Keratinocyte (primary cell): ENCODE measurements around the gene SZT2. TPM values are rescaled to one million over a fixed set of nuclear protein-coding genes. Genes with fewer than 3 reads are reported as not detected.
"Not testable (repeated sequence)": the region's sequence is repeated elsewhere in the genome, so short reads cannot be mapped to it uniquely, and the experiment has no call there.

Source experiments
- DNase-seq: peaks from one replicate; pipeline ENCODE4 v3.0.0-alpha.2; 2011; ENCODE audit warnings: low read depth, missing footprints, low spot score
- FAIRE-seq: peaks from 2 replicates; lab custom pipeline; 2011; peaks lifted over from hg19 to GRCh38; lab: Jason Lieb, UNC
- H2AFZ ChIP-seq: 2 replicates; pipeline ENCODE4 v1.6.0; 2012; ENCODE audit warnings: low read length, control low read depth, inconsistent platforms; ENCODE audit not compliant: control insufficient read depth
- H3K27ac ChIP-seq: 2 replicates; pipeline ENCODE4 v1.5.1; 2011; ENCODE audit warnings: low read length; ENCODE audit not compliant: control insufficient read depth, insufficient read depth
- H3K27me3 ChIP-seq: 3 replicates; pipeline ENCODE4 v1.6.0; 2011; ENCODE audit warnings: low read length; ENCODE audit not compliant: control insufficient read depth, insufficient read depth; ENCODE audit errors: extremely low read depth
- H3K36me3 ChIP-seq, 2 experiments: 2 replicates in 1 of 2; 3 replicates in 1 of 2; pipeline ENCODE4 v1.5.1; 2011; ENCODE audit warnings: low read length in 2 of 2, mild to moderate bottlenecking in 1 of 2; ENCODE audit not compliant: control insufficient read depth in 2 of 2, insufficient read depth in 2 of 2; ENCODE audit errors: extremely low read depth in 1 of 2
- H3K4me1 ChIP-seq: 3 replicates; pipeline ENCODE4 v1.5.1; 2011; ENCODE audit warnings: low read length; ENCODE audit not compliant: control insufficient read depth, insufficient read depth; ENCODE audit errors: extremely low read depth
- H3K4me2 ChIP-seq: 3 replicates; pipeline ENCODE4 v1.6.0; 2011; ENCODE audit warnings: low read depth, low read length; ENCODE audit not compliant: control insufficient read depth, insufficient read depth; ENCODE audit errors: extremely low read depth
- H3K4me3 ChIP-seq, 3 experiments: fragments of 200-600 bp in 1 of 3; sonication (generic) in 1 of 3; 2 replicates in 2 of 3; 3 replicates in 1 of 3; pipeline ENCODE4 v1.5.1; 2011 to 2016; ENCODE audit warnings: low read length in 3 of 3, mild to moderate bottlenecking in 3 of 3, control low read depth in 2 of 3, inconsistent platforms in 1 of 3, low read depth in 1 of 3, mixed read lengths in 1 of 3, mixed run types in 1 of 3, moderate library complexity in 1 of 3; ENCODE audit not compliant: control insufficient read depth in 2 of 3, insufficient read depth in 2 of 3; ENCODE audit errors: extremely low read depth in 1 of 3
- H3K79me2 ChIP-seq: 2 replicates; pipeline ENCODE4 v1.6.0; 2012; ENCODE audit warnings: low read length; ENCODE audit not compliant: control insufficient read depth, insufficient read depth
- H3K9ac ChIP-seq: 3 replicates; pipeline ENCODE4 v1.6.0; 2011; ENCODE audit warnings: low read length; ENCODE audit not compliant: control insufficient read depth, insufficient read depth; ENCODE audit errors: extremely low read depth
- H3K9me1 ChIP-seq: 3 replicates; pipeline ENCODE4 v1.6.0; 2011; ENCODE audit warnings: low read length; ENCODE audit not compliant: control insufficient read depth, insufficient read depth; ENCODE audit errors: extremely low read depth
- H3K9me3 ChIP-seq: 2 replicates; pipeline ENCODE4 v1.5.1; 2012; ENCODE audit warnings: low read depth, low read length; ENCODE audit not compliant: control insufficient read depth
- H4K20me1 ChIP-seq: 3 replicates; pipeline ENCODE4 v1.6.0; 2011; ENCODE audit warnings: low read length; ENCODE audit not compliant: control insufficient read depth, insufficient read depth; ENCODE audit errors: extremely low read depth
- CTCF ChIP-seq, 3 experiments: IDR thresholded peaks in 1 of 3; conservative IDR thresholded peaks in 1 of 3; optimal IDR thresholded peaks in 1 of 3; 2 replicates in 2 of 3; 3 replicates in 1 of 3; pipeline versions ENCODE3 to v1.5.1; 2011; ENCODE audit warnings: low read length in 3 of 3, mild to moderate bottlenecking in 3 of 3, moderate library complexity in 2 of 3, control low read depth in 1 of 3, inconsistent platforms in 1 of 3; ENCODE audit not compliant: insufficient read depth in 2 of 3; ENCODE audit errors: extremely low read depth in 1 of 3
- EZH2 ChIP-seq: IDR thresholded peaks from one replicate; pipeline ENCODE4 v1.6.1; 2012; ENCODE audit warnings: inconsistent platforms, mild to moderate bottlenecking, low read length, moderate library complexity
- dilution Hi-C: fragments of 300-500 bp; cut with MboI; formaldehyde crosslinking; loops from one replicate; pipeline ENCODE4 v1.7.0; 2020; ENCODE audit warnings: low sequenced_read_pairs; ENCODE audit not compliant: extremely low pct_ligation_motif_present
- polyA plus RNA-seq, 5 experiments: library from polyadenylated mRNA; depleted of rRNA in 3 of 5; stranded (reverse) in 3 of 5; stranded (forward) in 1 of 5; unstranded in 1 of 5; fragments of >200 nt; gene quantifications; 1 replicate in 1 of 5; 2 replicates in 3 of 5; 3 replicates in 1 of 5; pipeline versions ENCODE4 v1.2.1 to v1.2.3, GENCODE V29; 2011 to 2012; ENCODE audit warnings: missing spikeins in 2 of 5, low read depth in 1 of 5, low replicate concordance in 1 of 5

The SZT2 gene
- polyA plus RNA-seq, 1 donor (not counting 4 experiments of a cell fraction or from before 2014, with no cell fraction given): 6.1 TPM

- Histone ChIP-seq H3K27me3 (no peaks in the 10 kb centered on the region), H3K9me1 (no peaks in the 10 kb centered on the region), H3K4me1 (peaks cover 17% of the 10 kb centered on the region), H4K20me1 (no peaks in the 10 kb centered on the region), H3K4me3 (no peak overlapping the region), H3K27ac (no peak overlapping the region), H3K36me3 (no peaks in the 10 kb centered on the region), H3K9me3 (peaks cover 2% of the 10 kb centered on the region), H3K4me2 (no peak overlapping the region), H3K79me2 (no peaks in the 10 kb centered on the region), H3K9ac (no peak overlapping the region), H2AFZ (no peak overlapping the region)
- TF ChIP-seq CTCF (optimal IDR thresholded peaks at IDR 0.05 in 1 of 3, IDR thresholded peaks at IDR 0.05 in 1 of 3, conservative IDR thresholded peaks at IDR 0.05 in 1 of 3; ENCODE audit: extremely low read depth in 1 of 3, insufficient read depth in 2 of 3, low read length in 3 of 3) (no peak), EZH2 (no peak)
- FAIRE-seq (no peak), DNase-seq (no peak)
- dilution Hi-C loops: no loop called here
These were observed 105.5 kb downstream of the SZT2 start for GRCh38 chr1:43495204-43495603.

- FAIRE-seq: no peak
These were observed 110.2 kb downstream of the SZT2 start for GRCh38 chr1:43499898-43500297.

DNA sequence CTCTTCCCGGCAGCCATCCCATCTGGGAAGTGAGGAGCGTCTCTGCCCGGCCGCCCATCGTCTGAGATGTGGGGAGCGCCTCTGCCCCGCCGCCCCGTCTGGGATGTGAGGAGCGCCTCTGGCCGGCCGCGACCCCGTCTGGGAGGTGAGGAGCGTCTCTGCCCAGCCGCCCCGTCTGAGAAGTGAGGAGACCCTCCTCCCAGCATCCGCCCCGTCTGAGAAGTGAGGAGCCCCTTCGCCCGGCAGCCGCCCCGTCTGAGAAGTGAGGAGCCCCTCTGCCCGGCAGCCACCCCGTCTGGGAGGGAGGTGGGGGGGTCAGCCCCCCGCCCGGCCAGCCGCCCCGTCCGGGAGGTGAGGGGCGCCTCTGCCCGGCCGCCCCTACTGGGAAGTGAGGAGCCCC is 112.1 kb downstream of the SZT2 start:
- dilution Hi-C loops, H3K9me3 ChIP-seq: not testable (repeated sequence)

More at GRCh38 chr1:43499898-43500297, 110.2 kb downstream of the SZT2 start:
- Histone ChIP-seq H2AFZ (no peak overlapping the region), H3K36me3 (no peaks in the 10 kb centered on the region), H3K4me2 (no peak overlapping the region), H3K79me2 (no peaks in the 10 kb centered on the region), H3K9ac (no peak overlapping the region), H3K27ac (no peak overlapping the region), H3K27me3 (no peaks in the 10 kb centered on the region), H3K9me3 (no peaks in the 10 kb centered on the region), H3K9me1 (no peaks in the 10 kb centered on the region), H4K20me1 (no peaks in the 10 kb centered on the region), H3K4me3 (no peak overlapping the region), H3K4me1 (no peaks in the 10 kb centered on the region)
- no peak for DNase-seq
- TF ChIP-seq CTCF (optimal IDR thresholded peaks at IDR 0.05 in 1 of 3, IDR thresholded peaks at IDR 0.05 in 1 of 3, conservative IDR thresholded peaks at IDR 0.05 in 1 of 3; ENCODE audit: extremely low read depth in 1 of 3, insufficient read depth in 2 of 3, low read length in 3 of 3) (no peak), EZH2 (no peak)
- dilution Hi-C loops: no loop called here

More for the DNA sequence above, 112.1 kb downstream of the SZT2 start:
- H3K79me2 ChIP-seq, H3K9ac ChIP-seq, H3K27ac ChIP-seq, H3K36me3 ChIP-seq, H4K20me1 ChIP-seq, H3K9me1 ChIP-seq, H2AFZ ChIP-seq, H3K4me3 ChIP-seq, FAIRE-seq, H3K4me1 ChIP-seq, H3K27me3 ChIP-seq, DNase-seq, H3K4me2 ChIP-seq: not testable (repeated sequence)
